GM21381 (cell line): ENCODE measurements around the gene DYNC2LI1.

Source experiments
- ATAC-seq: cut with Tn5 transposase; IDR thresholded peaks from one replicate; pipeline ENCODE4 v1.9.1; 2021; ENCODE audit warnings: mild to moderate bottlenecking, moderate library complexity; ENCODE audit not compliant: unreplicated experiment

The DYNC2LI1 gene

GRCh38 chr2:43812006-43812405 is 38.2 kb downstream of the DYNC2LI1 start:
- ATAC-seq, result no peak

- ATAC-seq, result no peak
Observed at GRCh38 chr2:43812947-43813346, 39.1 kb downstream of the DYNC2LI1 start.

DNA sequence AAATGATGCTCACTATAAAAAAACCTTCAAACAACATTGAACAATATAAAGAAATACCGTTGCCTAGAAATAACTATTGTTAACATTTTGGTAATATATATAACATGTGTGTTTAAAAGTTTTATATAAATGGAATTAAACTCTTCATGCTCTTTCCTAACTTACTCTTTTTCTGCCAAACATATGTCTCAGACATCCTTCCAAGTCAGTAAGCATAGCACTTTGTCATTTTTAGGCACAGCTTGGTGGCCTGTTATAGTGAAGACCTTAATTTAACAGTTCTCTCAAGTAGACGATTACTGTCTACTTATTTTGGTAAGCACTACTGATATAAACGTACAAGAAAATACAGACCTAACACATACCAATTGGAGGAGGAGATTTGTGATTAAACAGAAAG is 40.9 kb downstream of the DYNC2LI1 start:
- ATAC-seq, result no peak

GRCh38 chr2:43818761-43819160 is 44.9 kb downstream of the DYNC2LI1 start:
- ATAC-seq, result no peak

DNA sequence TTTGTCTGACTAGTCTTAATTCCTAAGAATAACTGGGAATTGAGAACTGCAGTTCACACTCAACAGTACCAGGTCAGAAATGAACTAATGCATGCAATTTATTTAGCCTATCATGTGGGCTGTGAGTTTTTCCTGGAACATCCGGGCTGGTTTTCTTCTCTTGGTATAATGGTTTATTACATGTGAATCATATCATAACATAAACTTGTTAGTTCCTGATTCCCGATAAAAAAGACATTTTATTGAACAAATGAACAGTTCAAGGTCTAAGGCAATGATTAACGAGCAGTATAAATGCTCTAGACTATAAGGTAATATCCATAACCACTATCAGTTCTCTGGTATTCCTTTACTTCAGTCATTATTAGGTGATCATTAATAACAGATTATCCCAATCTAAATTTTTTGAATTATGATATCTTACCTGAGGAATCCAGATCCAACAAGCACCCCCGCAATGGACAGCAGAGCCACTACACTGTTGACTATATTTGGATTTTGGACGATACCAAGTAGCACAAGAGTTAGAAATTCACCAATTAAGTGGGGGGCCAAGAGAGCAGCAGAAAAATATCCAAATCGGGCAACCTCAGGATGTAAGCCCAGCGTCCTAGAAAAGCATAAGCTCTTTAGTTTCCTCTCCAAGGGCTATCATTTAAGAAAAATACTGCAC is 45.8 kb downstream of the DYNC2LI1 start:
- ATAC-seq, result no peak

DNA sequence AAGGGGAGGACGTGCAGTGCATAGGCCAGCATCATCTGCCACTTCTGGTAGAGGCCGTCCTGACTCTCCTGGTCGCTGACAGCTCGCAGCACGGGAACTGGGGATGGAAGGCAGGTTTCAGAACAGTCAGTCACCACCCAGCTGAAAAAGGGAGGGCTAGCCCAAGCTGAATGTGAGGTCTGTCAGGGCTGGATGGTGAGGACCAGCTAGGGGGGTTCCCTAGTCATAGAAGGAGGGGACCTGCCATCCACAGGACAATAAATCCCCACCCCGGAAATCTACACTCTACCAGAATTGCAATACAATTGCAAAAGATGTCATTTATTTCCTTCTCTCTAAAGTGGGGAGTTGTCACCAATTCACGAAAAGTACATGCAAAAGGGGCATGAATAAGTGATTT is 49.0 kb downstream of the DYNC2LI1 start:
- ATAC-seq, result no peak

- ATAC-seq, result no peak
Observed at GRCh38 chr2:43823751-43824150, 49.9 kb downstream of the DYNC2LI1 start.

- no peak for ATAC-seq
Observed at GRCh38 chr2:43824512-43824911, 50.7 kb downstream of the DYNC2LI1 start.

DNA sequence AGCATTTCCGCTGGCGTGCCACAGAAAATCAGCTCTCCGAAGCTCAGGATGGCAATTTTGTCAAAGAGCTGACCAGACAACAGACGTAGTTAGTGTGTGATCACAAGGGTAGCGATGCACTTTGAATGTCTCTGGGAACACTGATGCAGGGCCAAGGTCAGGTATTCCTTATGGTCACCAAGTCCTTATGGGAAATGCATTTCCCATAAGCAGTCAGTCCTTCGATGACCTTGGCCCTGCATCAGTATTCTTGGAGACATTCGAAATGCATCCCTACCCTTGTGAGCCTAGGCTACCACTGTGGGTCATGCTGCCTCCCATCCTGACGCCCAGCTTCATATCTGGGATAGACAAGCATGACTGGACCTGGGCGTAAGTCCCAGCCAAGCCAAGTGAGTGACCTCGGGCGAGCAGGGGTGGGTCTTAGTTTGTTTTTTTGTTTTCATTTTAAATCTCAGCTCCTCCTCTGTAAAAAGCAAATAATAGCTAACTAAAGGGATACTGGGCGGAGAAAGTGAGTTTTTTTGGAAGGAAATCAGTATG is 51.2 kb downstream of the DYNC2LI1 start:
- no peak for ATAC-seq

GRCh38 chr2:43825841-43826240 is 52.0 kb downstream of the DYNC2LI1 start:
- no peak for ATAC-seq

GRCh38 chr2:43826305-43827250 is 52.7 kb downstream of the DYNC2LI1 start:
- ATAC-seq, result no peak

DNA sequence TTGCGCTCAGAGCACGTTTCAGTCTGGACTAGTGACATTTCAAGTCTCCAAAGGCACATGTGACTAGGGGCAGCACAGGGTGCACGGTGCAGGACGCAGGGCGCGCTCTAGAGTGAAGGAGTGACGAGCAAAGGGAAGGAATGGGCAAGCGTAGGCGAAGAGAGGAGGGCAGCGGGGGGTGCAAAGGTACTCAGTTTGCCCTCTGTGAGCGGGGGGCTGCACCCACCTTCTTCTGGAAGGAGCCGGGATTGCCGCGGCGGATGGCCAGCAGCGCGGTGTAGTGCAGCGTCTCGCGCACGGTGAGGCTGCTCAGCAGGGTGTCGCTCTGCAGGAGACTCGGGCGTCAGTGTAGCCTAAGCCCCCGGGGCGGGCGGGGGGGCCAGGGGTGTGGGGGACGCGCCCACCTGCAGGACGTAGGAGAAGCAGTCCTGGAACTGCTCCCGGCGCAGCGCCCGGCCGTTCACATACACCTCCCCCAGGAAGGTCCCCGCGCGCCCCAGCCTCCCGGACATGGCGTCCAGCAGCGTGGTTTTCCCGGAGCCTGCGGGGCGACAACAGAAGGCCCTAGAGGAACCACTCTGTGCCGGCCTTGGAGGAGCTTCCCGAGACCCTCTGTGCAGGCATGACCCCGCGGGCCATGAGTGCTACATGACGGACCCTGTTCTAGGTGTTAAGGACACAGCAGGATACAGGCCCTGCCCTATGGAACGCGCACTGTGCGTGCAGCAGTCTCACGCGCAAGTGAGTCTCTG is 57.9 kb downstream of the DYNC2LI1 start:
- ATAC-seq, result no peak

GRCh38 chr2:43832457-43832856 is 58.6 kb downstream of the DYNC2LI1 start:
- no peak for ATAC-seq

- no peak for ATAC-seq
Observed at GRCh38 chr2:43837033-43837432, 63.2 kb downstream of the DYNC2LI1 start.

- no peak for ATAC-seq
Observed at GRCh38 chr2:43837831-43838559, 64.2 kb downstream of the DYNC2LI1 start.

GRCh38 chr2:43838560-43839267 is 64.9 kb downstream of the DYNC2LI1 start, which contains the start of the genes ABCG5 and ABCG8:
Gene ABCG5 (minus strand): TSS chr2:43838839. CDS start chr2:43838679, 160 bp downstream.
Gene ABCG8 (plus strand): TSS chr2:43838971. CDS start chr2:43839054, 83 bp downstream.
- no peak for ATAC-seq

DNA sequence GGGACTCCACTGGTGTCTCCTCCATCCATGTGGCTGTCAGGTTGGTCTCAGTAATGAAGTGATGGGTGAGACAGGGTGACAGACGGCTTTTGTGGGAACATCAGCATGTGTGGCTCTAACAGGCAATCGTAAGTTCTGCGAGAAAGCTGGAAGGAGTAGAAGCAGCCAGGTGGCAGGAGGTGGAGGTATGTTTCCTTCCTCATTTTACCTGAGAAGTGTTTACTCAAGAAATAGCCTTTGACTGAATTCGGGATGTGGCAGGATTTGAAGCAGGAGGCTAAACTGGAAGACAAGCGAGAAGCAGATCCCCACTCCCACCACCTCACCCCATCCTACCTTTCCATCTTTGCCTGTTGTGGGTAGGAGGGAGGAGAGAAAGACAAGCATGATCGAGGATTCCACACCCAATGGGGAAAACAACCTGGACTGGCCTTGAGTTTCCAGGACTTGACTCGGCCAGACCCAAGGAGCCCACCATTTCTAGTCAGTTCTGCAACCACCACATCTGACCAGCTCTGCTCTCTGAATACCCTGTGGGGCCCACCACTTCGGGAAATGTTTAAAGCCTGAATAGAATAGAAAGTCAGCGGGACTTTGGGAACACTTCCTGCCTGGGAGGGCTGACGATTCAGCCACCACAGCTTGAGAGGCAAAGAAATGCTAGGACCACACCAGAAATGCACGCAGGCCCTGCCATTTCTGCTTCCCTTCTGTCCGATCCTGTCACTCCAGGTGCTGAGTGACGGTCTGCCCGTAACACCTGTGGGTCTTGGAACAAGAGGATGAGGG is 66.1 kb downstream of the DYNC2LI1 start:
- ATAC-seq, result no peak

- ATAC-seq, result no peak
Observed at GRCh38 chr2:43840965-43841364, 67.1 kb downstream of the DYNC2LI1 start.
